ENCODE results near the gene GRID1. TPM values are rescaled to one million over a fixed set of nuclear protein-coding genes. Genes with fewer than 3 reads are reported as not detected.

The GRID1 gene
- total RNA-seq, 1 donor from 2014 or later, result 7.1 TPM

GRCh38 chr10:85614566-85614965 lies 752.0 kb downstream of the GRID1 start:
- H3K27ac ChIP-seq, result no peak overlapping the region
- no peak for TF ChIP-seq POLR2AphosphoS5 (IDR thresholded peaks at IDR 0.05; ENCODE audit: insufficient read depth in 1 of 2, low read depth in 1 of 2)
- no peak for TF ChIP-seq CTCF (IDR thresholded peaks at IDR 0.05)
- peaks cover 5% of the 10 kb centered on the region for H3K4me1 ChIP-seq
- H3K4me3 ChIP-seq, result no peak overlapping the region
- peak; percentile 31 to 72 for DNase-seq (ENCODE audit: extremely low spot score in 2 of 2)
- H3K27me3 ChIP-seq, result no peaks in the 10 kb centered on the region
- H3K36me3 ChIP-seq, result no peaks in the 10 kb centered on the region
- intact Hi-C loops (cut with DNase I), result no loop called here
- no peaks in the 10 kb centered on the region for H3K9me3 ChIP-seq

- Histone ChIP-seq H3K4me3 (no peak overlapping the region), H3K36me3 (no peaks in the 10 kb centered on the region), H3K27me3 (no peaks in the 10 kb centered on the region), H3K9me3 (no peaks in the 10 kb centered on the region), H3K27ac (no peak overlapping the region), H3K4me1 (peaks cover 5% of the 10 kb centered on the region)
- DNase-seq (ENCODE audit: extremely low spot score in 2 of 2), result peak; percentile 64 to 88
- intact Hi-C loops (cut with DNase I), result no loop called here
- TF ChIP-seq CTCF (IDR thresholded peaks at IDR 0.05) (no peak), POLR2A (IDR thresholded peaks at IDR 0.05) (no peak), POLR2AphosphoS5 (IDR thresholded peaks at IDR 0.05; ENCODE audit: insufficient read depth in 1 of 2, low read depth in 1 of 2) (no peak)
Measured at GRCh38 chr10:85613391-85613790, 753.2 kb downstream of the GRID1 start.

- intact Hi-C loops (cut with DNase I), result no loop called here
- peak; percentile 55 to 65 for DNase-seq (ENCODE audit: extremely low spot score in 2 of 2)
- H3K4me1 ChIP-seq, result peaks cover 5% of the 10 kb centered on the region
- H3K27ac ChIP-seq, result no peak overlapping the region
- H3K9me3 ChIP-seq, result no peaks in the 10 kb centered on the region
- no peaks in the 10 kb centered on the region for H3K27me3 ChIP-seq
- TF ChIP-seq POLR2AphosphoS5 (IDR thresholded peaks at IDR 0.05; ENCODE audit: insufficient read depth in 1 of 2, low read depth in 1 of 2) (no peak), POLR2A (IDR thresholded peaks at IDR 0.05) (no peak), CTCF (IDR thresholded peaks at IDR 0.05) (no peak)
- H3K4me3 ChIP-seq, result no peak overlapping the region
- H3K36me3 ChIP-seq, result no peaks in the 10 kb centered on the region
Measured at GRCh38 chr10:85612833-85613232, 753.8 kb downstream of the GRID1 start.

- DNase-seq (ENCODE audit: extremely low spot score in 2 of 2), result peak in 1 of 2 donors; percentile 37
- no peak for TF ChIP-seq POLR2AphosphoS5 (IDR thresholded peaks at IDR 0.05; ENCODE audit: insufficient read depth in 1 of 2, low read depth in 1 of 2)
- no peak for TF ChIP-seq POLR2A (IDR thresholded peaks at IDR 0.05)
- no peak for TF ChIP-seq CTCF (IDR thresholded peaks at IDR 0.05)
- no peaks in the 10 kb centered on the region for H3K9me3 ChIP-seq
Measured at GRCh38 chr10:85612378-85612775, 754.2 kb downstream of the GRID1 start.

GRCh38 chr10:85611746-85612377 lies 754.7 kb downstream of the GRID1 start:
- Histone ChIP-seq H3K9me3 (no peaks in the 10 kb centered on the region), H3K4me3 (no peak overlapping the region), H3K36me3 (no peaks in the 10 kb centered on the region), H3K4me1 (peaks cover 5% of the 10 kb centered on the region), H3K27me3 (no peaks in the 10 kb centered on the region), H3K27ac (no peak overlapping the region)
- peak; percentile 46 to 54 for DNase-seq (ENCODE audit: extremely low spot score in 2 of 2)
- intact Hi-C loops (cut with DNase I), result no loop called here
- TF ChIP-seq CTCF (IDR thresholded peaks at IDR 0.05) (no peak), POLR2AphosphoS5 (IDR thresholded peaks at IDR 0.05; ENCODE audit: insufficient read depth in 1 of 2, low read depth in 1 of 2) (no peak), POLR2A (IDR thresholded peaks at IDR 0.05) (no peak)

More at GRCh38 chr10:85612378-85612775, 754.2 kb downstream of the GRID1 start:
- Histone ChIP-seq H3K4me1 (peaks cover 5% of the 10 kb centered on the region), H3K4me3 (no peak overlapping the region), H3K27me3 (no peaks in the 10 kb centered on the region), H3K27ac (no peak overlapping the region), H3K36me3 (no peaks in the 10 kb centered on the region)
- intact Hi-C loops (cut with DNase I), result no loop called here
